Mesothelial cell of epicardium (in vitro differentiated cells): ENCODE results near the gene OPRM1. TPM values are rescaled to one million over a fixed set of nuclear protein-coding genes. Genes with fewer than 3 reads are reported as not detected.
"Not testable (repeated sequence)": the region's sequence is repeated elsewhere in the genome, so short reads cannot be mapped to it uniquely, and the experiment has no call there.

Source experiments
- DNase-seq, 2 experiments: peaks; one replicate each; pipeline ENCODE4 v3.0.0; 2021; ENCODE audit warnings: low spot score in 2 of 2; ENCODE audit not compliant: unreplicated experiment in 2 of 2
- H3K27ac Mint-ChIP-seq: 2 replicates; pipeline ENCODE4 v1.8.0; 2021; ENCODE audit warnings: mixed read lengths
- H3K27me3 Mint-ChIP-seq: 2 replicates; pipeline ENCODE4 v1.8.0; 2021; ENCODE audit warnings: low read depth, mixed read lengths
- H3K36me3 Mint-ChIP-seq: 2 replicates; pipeline ENCODE4 v1.8.0; 2021; ENCODE audit warnings: mixed read lengths
- H3K4me1 Mint-ChIP-seq: 2 replicates; pipeline ENCODE4 v1.8.0; 2021; ENCODE audit warnings: mixed read lengths
- H3K4me3 Mint-ChIP-seq: 2 replicates; pipeline ENCODE4 v1.8.0; 2021; ENCODE audit warnings: mild to moderate bottlenecking, moderate library complexity, mixed read lengths
- H3K9me3 Mint-ChIP-seq: 2 replicates; pipeline ENCODE4 v1.8.0; 2021; ENCODE audit warnings: mixed read lengths
- CTCF ChIP-seq: fragments of 200-600 bp; sonication (generic); IDR thresholded peaks from one replicate; pipeline ENCODE4 v1.5.0; 2021; ENCODE audit warnings: antibody characterized with exemption; ENCODE audit not compliant: unreplicated experiment
- total RNA-seq: library from RNA; stranded (reverse); gene quantifications from 3 replicates; pipeline ENCODE4 v1.2.1, GENCODE V29; 2021

OPRM1 gene
- total RNA-seq, 1 donor from 2014 or later, result not detected

- peaks cover 3% of the 10 kb centered on the region for H3K9me3 Mint-ChIP-seq
- no peak overlapping the region for H3K27ac Mint-ChIP-seq
- no peak for DNase-seq
- peaks cover 2% of the 10 kb centered on the region for H3K27me3 Mint-ChIP-seq
- H3K4me1 Mint-ChIP-seq, result no peaks in the 10 kb centered on the region
- no peak overlapping the region for H3K4me3 Mint-ChIP-seq
- TF ChIP-seq CTCF, result no peak
- H3K36me3 Mint-ChIP-seq, result no peaks in the 10 kb centered on the region
Observed at GRCh38 chr6:154058963-154059680, 20.1 kb downstream of the OPRM1 start.

GRCh38 chr6:154060076-154060475, 21.0 kb downstream of the OPRM1 start:
- no peak for TF ChIP-seq CTCF
- no peaks in the 10 kb centered on the region for H3K4me1 Mint-ChIP-seq
- no peaks in the 10 kb centered on the region for H3K36me3 Mint-ChIP-seq
- H3K27me3 Mint-ChIP-seq, result peaks cover 2% of the 10 kb centered on the region
- no peak for DNase-seq
- H3K4me3 Mint-ChIP-seq, result no peak overlapping the region
- no peak overlapping the region for H3K27ac Mint-ChIP-seq
- no peaks in the 10 kb centered on the region for H3K9me3 Mint-ChIP-seq

- Mint-ChIP-seq H3K27ac (no peak overlapping the region), H3K36me3 (no peaks in the 10 kb centered on the region), H3K4me3 (no peak overlapping the region), H3K4me1 (no peaks in the 10 kb centered on the region), H3K27me3 (peaks cover 5% of the 10 kb centered on the region), H3K9me3 (peaks cover 3% of the 10 kb centered on the region)
- no peak for DNase-seq
- no peak for TF ChIP-seq CTCF
Observed at GRCh38 chr6:154070041-154070440, 31.0 kb downstream of the OPRM1 start.

GRCh38 chr6:154070657-154071056, 31.6 kb downstream of the OPRM1 start:
- Mint-ChIP-seq H3K27me3 (peaks cover 5% of the 10 kb centered on the region), H3K9me3 (peaks cover 3% of the 10 kb centered on the region), H3K4me3 (no peak overlapping the region), H3K27ac (no peak overlapping the region), H3K36me3 (no peaks in the 10 kb centered on the region), H3K4me1 (no peaks in the 10 kb centered on the region)
- TF ChIP-seq CTCF, result no peak
- no peak for DNase-seq

- H3K9me3 Mint-ChIP-seq, result peaks cover 3% of the 10 kb centered on the region
- no peak for TF ChIP-seq CTCF
- no peaks in the 10 kb centered on the region for H3K4me1 Mint-ChIP-seq
- DNase-seq, result no peak
- no peak overlapping the region for H3K4me3 Mint-ChIP-seq
- peaks cover 5% of the 10 kb centered on the region for H3K27me3 Mint-ChIP-seq
- H3K27ac Mint-ChIP-seq, result no peak overlapping the region
- no peaks in the 10 kb centered on the region for H3K36me3 Mint-ChIP-seq
Observed at GRCh38 chr6:154071236-154071635, 32.2 kb downstream of the OPRM1 start.

- no peak for DNase-seq
- H3K27me3 Mint-ChIP-seq, result peaks cover 5% of the 10 kb centered on the region
- no peaks in the 10 kb centered on the region for H3K4me1 Mint-ChIP-seq
- peaks cover 3% of the 10 kb centered on the region for H3K9me3 Mint-ChIP-seq
- TF ChIP-seq CTCF, result no peak
- H3K36me3 Mint-ChIP-seq, result no peaks in the 10 kb centered on the region
- H3K27ac Mint-ChIP-seq, result no peak overlapping the region
- H3K4me3 Mint-ChIP-seq, result no peak overlapping the region
Observed at GRCh38 chr6:154071711-154072110, 32.7 kb downstream of the OPRM1 start.

GRCh38 chr6:154078596-154078995, 39.6 kb downstream of the OPRM1 start:
- H3K9me3 Mint-ChIP-seq, H3K27me3 Mint-ChIP-seq, DNase-seq, H3K36me3 Mint-ChIP-seq, H3K4me3 Mint-ChIP-seq, H3K27ac Mint-ChIP-seq: not testable (repeated sequence)
- peaks cover 14% of the 10 kb centered on the region for H3K4me1 Mint-ChIP-seq
